HepG2 (cell line): Measurements from ENCODE around the gene CADM1. TPM values are rescaled to one million over a fixed set of nuclear protein-coding genes. Genes with fewer than 3 reads are reported as not detected.

Experiments used
- ATAC-seq: fragments of 200-7000 bp; cut with Tn5 transposase; 3 replicates; pipeline ENCODE4 v1.9.1; 2020; ENCODE audit warnings: mild to moderate bottlenecking, moderate library complexity
- BruUV-seq: library from RNA; stranded (reverse); fragments of 400-500 nt; replicated peaks from 2 replicates; lab custom pipeline; 2021; lab: Mats Ljungman, UMichigan
- CTCF ChIA-PET: fragments of 300-600 bp; formaldehyde crosslinking; extraction: SDS; loops from one replicate; lab custom pipeline; 2021; ENCODE audit warnings: low total read pairs, inconsistent platforms, low intra/inter-chr PET ratio; lab: Yijun Ruan, JAX
- POLR2A ChIA-PET: fragments of 350-600 bp; sonication (Branson Sonifier 250); formaldehyde crosslinking; loops from one replicate; lab custom pipeline; 2020; ENCODE audit warnings: antibody characterized with exemption, inconsistent platforms; lab: Yijun Ruan, JAX
- DNase-seq: peaks from one replicate; pipeline ENCODE4 v3.0.0-alpha.2; 2015; ENCODE audit warnings: low spot score
- FAIRE-seq: peaks from 3 replicates; lab custom pipeline; 2011; peaks lifted over from hg19 to GRCh38; lab: Jason Lieb, UNC
- H2AFZ ChIP-seq: one replicate; pipeline ENCODE4 v1.6.1; 2011; ENCODE audit warnings: low read length, inconsistent platforms
- H3K27ac ChIP-seq: fragments of 300-600 bp; 3 replicates; pipeline ENCODE4 v1.8.0; 2011; ENCODE audit warnings: mixed run types, mild to moderate bottlenecking, mixed read lengths, low read length, inconsistent platforms; ENCODE audit not compliant: insufficient read depth; ENCODE audit errors: extremely low read length
- H3K27me3 ChIP-seq, 2 experiments: fragments of 200-600 bp in 1 of 2; 2 replicates in 1 of 2; 3 replicates in 1 of 2; pipeline versions ENCODE4 v1.6.0 to v1.8.0; 2011; ENCODE audit warnings: low read length in 2 of 2, mild to moderate bottlenecking in 2 of 2, moderate library complexity in 2 of 2, inconsistent platforms in 1 of 2; ENCODE audit not compliant: insufficient read depth in 2 of 2, control insufficient read depth in 1 of 2
- H3K36me3 ChIP-seq, 2 experiments: fragments of 200-600 bp in 1 of 2; replicated peaks in 1 of 2; 2 replicates in 1 of 2; 3 replicates in 1 of 2; pipeline versions ENCODE4 v1.5.1 to v1.8.0; 2011; ENCODE audit warnings: low read length in 2 of 2, inconsistent platforms in 1 of 2; ENCODE audit not compliant: insufficient read depth in 2 of 2, control insufficient read depth in 1 of 2
- H3K4me1 ChIP-seq: 2 replicates; pipeline ENCODE4 v1.5.1; 2012; ENCODE audit warnings: low read length, inconsistent platforms; ENCODE audit not compliant: insufficient read depth
- H3K4me2 ChIP-seq: 2 replicates; pipeline ENCODE4 v1.6.0; 2011; ENCODE audit warnings: low read depth, low read length, inconsistent platforms
- H3K4me3 ChIP-seq, 3 experiments: fragments of 200-600 bp in 1 of 3; sonication (generic), shearing (Covaris generic) in 1 of 3; replicated peaks in 1 of 3; 2 replicates each; pipeline ENCODE4 v1.5.1; 2011 to 2016; ENCODE audit warnings: low read length in 3 of 3, inconsistent platforms in 2 of 3, low read depth in 2 of 3, mild to moderate bottlenecking in 2 of 3, control low read depth in 1 of 3, mixed read lengths in 1 of 3; ENCODE audit not compliant: insufficient read depth in 1 of 3
- H3K79me2 ChIP-seq: one replicate; pipeline ENCODE4 v1.6.1; 2011; ENCODE audit warnings: low read length, inconsistent platforms; ENCODE audit not compliant: insufficient read depth
- H3K9ac ChIP-seq: 2 replicates; pipeline ENCODE4 v1.6.0; 2011; ENCODE audit warnings: mild to moderate bottlenecking, low read depth, low read length, inconsistent platforms; ENCODE audit not compliant: insufficient read depth
- H3K9me3 ChIP-seq: 2 replicates; pipeline ENCODE4 v1.5.1; 2012; ENCODE audit warnings: mild to moderate bottlenecking, low read length
- H4K20me1 ChIP-seq: 2 replicates; pipeline ENCODE4 v1.6.0; 2011; ENCODE audit warnings: inconsistent platforms, mild to moderate bottlenecking, low read length, moderate library complexity; ENCODE audit not compliant: insufficient read depth
- AGO2 ChIP-seq: fragments of 200-400 bp; formaldehyde crosslinking; optimal IDR thresholded peaks from 2 replicates; pipeline ENCODE3; 2017; ENCODE audit warnings: mild to moderate bottlenecking, low read depth, low read length, moderate library complexity
- ARHGAP35 ChIP-seq: sonication (generic); formaldehyde crosslinking; IDR thresholded peaks from 2 replicates; pipeline ENCODE4 v1.9.0; 2022; ENCODE audit warnings: mild to moderate bottlenecking, inconsistent platforms, moderate library complexity, missing genetic modification reagents, borderline replicate concordance
- HCFC1 ChIP-seq: fragments of 150-350 bp; IDR thresholded peaks from 2 replicates; pipeline ENCODE4 v1.6.1; 2014; ENCODE audit warnings: low read depth, low read length
- MED8 ChIP-seq: sonication (generic); formaldehyde crosslinking; IDR thresholded peaks from 2 replicates; pipeline ENCODE4 v1.8.1; 2023; ENCODE audit warnings: mild to moderate bottlenecking, missing genetic modification reagents; ENCODE audit not compliant: insufficient replicate concordance
- RBFOX2 ChIP-seq: fragments of 200-400 bp; formaldehyde crosslinking; IDR thresholded peaks from 2 replicates; pipeline ENCODE4 v1.6.1; 2017; ENCODE audit warnings: low read depth, mild to moderate bottlenecking, low read length
- RFX5 ChIP-seq: IDR thresholded peaks from 2 replicates; pipeline ENCODE4 v1.6.1; 2011; ENCODE audit warnings: low read depth, low read length, improper control_type of control experiment
- SP1 ChIP-seq, 2 experiments: fragments of 450-650 bp in 1 of 2; sonication (generic) in 1 of 2; formaldehyde crosslinking in 1 of 2; IDR thresholded peaks; 2 replicates each; pipeline versions ENCODE4 v1.4.0 to v1.6.1; 2016 to 2020; ENCODE audit warnings: missing genetic modification reagents in 1 of 2
- WGBS: methylation state at CpG from one replicate; pipeline ENCODE4 v1.1.6; 2017; ENCODE audit warnings: low lambda C conversion rate; 5-methylcytosine and 5-hydroxymethylcytosine counted together
- in situ Hi-C: cut with HindIII; loops from 2 replicates; pipeline ENCODE4 v1.10.0; 2017; ENCODE audit warnings: low pct_unique_long_range_greater_than_20kb; ENCODE audit not compliant: extremely low pct_ligation_motif_present
- intact Hi-C: fragments of 100-400 bp; cut with micrococcal nuclease; formaldehyde crosslinking; loops from one replicate; pipeline ENCODE4 v1.10.0; 2022; ENCODE audit not compliant: unreplicated experiment
- polyA plus RNA-seq, 8 experiments: library from polyadenylated mRNA; depleted of rRNA in 3 of 8; stranded (reverse) in 7 of 8; unstranded in 1 of 8; fragments of >200 nt; fragmentation: Illumina TruSeq in 4 of 8; extraction: Trizol in 4 of 8; gene quantifications; 2 replicates each; pipeline versions ENCODE4 v1.2.1 to v1.2.3, GENCODE V29; 2011 to 2016; ENCODE audit warnings: low read depth in 4 of 8, missing spikeins in 1 of 8, mixed read lengths in 1 of 8; ENCODE audit not compliant: insufficient read depth in 1 of 8
- total RNA-seq, 5 experiments: library from RNA; depleted of rRNA; stranded (reverse); fragments of >200 nt; fragmentation: Illumina TruSeq; extraction: Trizol; gene quantifications; 2 replicates each; pipeline ENCODE4 v1.2.3, GENCODE V29; 2016; ENCODE audit warnings: low read depth in 1 of 5
- TF ChIP-seq, protein P1 (sequence below), 2 experiments: sonication (generic) in 1 of 2; formaldehyde crosslinking in 1 of 2; IDR thresholded peaks; 2 replicates each; pipeline versions ENCODE4 v1.4.0 to v1.6.1; 2018 to 2020; ENCODE audit warnings: missing genetic modification reagents in 2 of 2, borderline replicate concordance in 1 of 2, low read depth in 1 of 2, mild to moderate bottlenecking in 1 of 2, missing biosample characterization in 1 of 2
- TF ChIP-seq, protein P2 (sequence below): sonication (generic); formaldehyde crosslinking; IDR thresholded peaks from 2 replicates; pipeline ENCODE4 v1.8.1; 2023; ENCODE audit warnings: missing genetic modification reagents, inconsistent platforms, borderline replicate concordance
- TF ChIP-seq, protein P3 (sequence below): sonication (generic); formaldehyde crosslinking; IDR thresholded peaks from 2 replicates; pipeline ENCODE4 v1.5.0; 2020; ENCODE audit warnings: missing genetic modification reagents

CADM1 gene
- total and polyA plus RNA-seq, 2 of the 13 experiments (the other 11 are each of a cell fraction or from before 2014, with no cell fraction given) = 71.3 to 122 TPM

DNA sequence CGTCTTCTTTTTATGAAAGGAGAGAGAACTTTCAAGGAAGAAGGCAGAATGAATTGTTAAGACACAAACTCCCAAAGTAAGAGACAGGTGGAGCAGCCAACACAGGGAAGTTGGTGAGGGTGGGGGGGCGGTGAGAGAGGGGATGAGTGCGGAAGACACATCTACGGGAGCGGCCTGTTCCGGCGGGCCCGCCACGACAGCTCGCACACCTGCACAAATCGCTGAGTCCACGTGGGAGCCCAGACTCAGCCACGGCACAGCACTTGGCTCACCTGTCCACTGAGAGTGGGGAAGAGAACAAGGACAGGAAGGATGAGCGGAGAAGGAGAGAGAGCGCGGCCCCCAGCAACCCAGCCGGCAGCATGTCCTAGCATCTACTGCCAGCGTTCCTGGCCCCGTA lies 331.1 kb downstream of the CADM1 start:
- peak; percentile 36 for TF ChIP-seq AGO2
- TF ChIP-seq, protein P1, sequence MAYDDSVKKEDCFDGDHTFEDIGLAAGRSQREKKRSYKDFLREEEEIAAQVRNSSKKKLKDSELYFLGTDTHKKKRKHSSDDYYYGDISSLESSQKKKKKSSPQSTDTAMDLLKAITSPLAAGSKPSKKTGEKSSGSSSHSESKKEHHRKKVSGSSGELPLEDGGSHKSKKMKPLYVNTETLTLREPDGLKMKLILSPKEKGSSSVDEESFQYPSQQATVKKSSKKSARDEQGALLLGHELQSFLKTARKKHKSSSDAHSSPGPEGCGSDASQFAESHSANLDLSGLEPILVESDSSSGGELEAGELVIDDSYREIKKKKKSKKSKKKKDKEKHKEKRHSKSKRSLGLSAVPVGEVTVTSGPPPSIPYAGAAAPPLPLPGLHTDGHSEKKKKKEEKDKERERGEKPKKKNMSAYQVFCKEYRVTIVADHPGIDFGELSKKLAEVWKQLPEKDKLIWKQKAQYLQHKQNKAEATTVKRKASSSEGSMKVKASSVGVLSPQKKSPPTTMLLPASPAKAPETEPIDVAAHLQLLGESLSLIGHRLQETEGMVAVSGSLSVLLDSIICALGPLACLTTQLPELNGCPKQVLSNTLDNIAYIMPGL (CRISPR knock-in tag; IDR thresholded peaks at IDR 0.05; ENCODE audit: borderline replicate concordance in 1 of 2, low read depth in 1 of 2) = no peak
- H4K20me1 ChIP-seq = no peaks in the 10 kb centered on the region
- H3K9me3 ChIP-seq = no peaks in the 10 kb centered on the region
- no peak overlapping the region for H3K4me2 ChIP-seq
- ATAC-seq (no peak), FAIRE-seq (no peak), DNase-seq (no peak)
- H3K9ac ChIP-seq = no peak overlapping the region
- no peaks in the 10 kb centered on the region for H3K79me2 ChIP-seq
- H3K4me1 ChIP-seq = no peaks in the 10 kb centered on the region
- CTCF ChIA-PET = no interaction called here
- H3K27ac ChIP-seq = no peak overlapping the region
- WGBS = 87% methylated on average over 17 of the region's 19 CpGs
- H3K36me3 ChIP-seq = peaks cover 2 to 16% of the 10 kb centered on the region in 2 experiments; a peak in 3 of 5 replicates
- intact Hi-C loops = no loop called here
- H2AFZ ChIP-seq = no peak overlapping the region
- no peak overlapping the region for H3K4me3 ChIP-seq
- H3K27me3 ChIP-seq = no peaks in the 10 kb centered on the region
- in situ Hi-C loops = no loop called here
- POLR2A ChIA-PET = no interaction called here
- BruUV-seq = no TSS peak

DNA sequence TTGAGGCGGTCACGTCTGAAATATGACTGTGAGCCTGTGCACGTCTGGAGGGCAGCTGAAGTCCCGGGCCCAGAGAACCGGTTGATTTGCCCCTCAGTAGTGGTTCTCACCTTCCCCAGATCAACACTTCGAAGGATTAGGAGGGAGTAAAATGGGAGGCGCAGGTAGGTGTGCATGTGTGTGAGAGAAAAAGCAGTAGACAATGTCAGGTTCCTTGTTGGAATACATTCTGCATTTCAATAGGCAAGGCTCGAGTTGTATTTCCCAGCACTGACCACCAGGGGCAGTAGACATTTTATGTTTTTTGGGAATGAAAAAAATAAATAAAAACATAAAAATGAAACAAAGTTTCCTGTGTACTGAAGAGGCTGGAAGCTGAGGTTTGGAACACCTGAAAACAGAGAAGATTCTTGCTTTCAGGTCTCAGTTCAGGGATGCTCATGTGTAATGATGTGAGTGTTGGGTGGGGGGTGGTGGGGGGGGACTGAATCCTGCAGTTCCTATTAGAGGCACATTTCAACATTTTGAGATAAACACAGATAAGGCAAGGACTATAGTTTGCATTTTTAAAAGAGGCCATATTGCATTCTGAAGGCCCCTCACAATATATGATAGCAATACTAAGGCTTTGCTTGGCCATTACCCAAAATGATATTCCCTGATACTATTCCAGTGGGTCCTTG lies 333.9 kb downstream of the CADM1 start:
- ATAC-seq (peak; percentile 29; the same call in 1 of the 3 replicates), FAIRE-seq (no peak), DNase-seq (peak; percentile 18)
- CTCF ChIA-PET = no interaction called here
- Histone ChIP-seq H2AFZ (no peak overlapping the region), H3K79me2 (no peaks in the 10 kb centered on the region), H3K4me3 (no peak overlapping the region), H3K4me2 (no peak overlapping the region), H3K9me3 (no peaks in the 10 kb centered on the region), H4K20me1 (no peaks in the 10 kb centered on the region), H3K36me3 (peaks cover 2 to 10% of the 10 kb centered on the region in 2 experiments; a peak in 3 of 5 replicates), H3K9ac (no peak overlapping the region), H3K27ac (no peak overlapping the region), H3K4me1 (no peaks in the 10 kb centered on the region), H3K27me3 (0 out of 5 replicates have a peak, but pooled peaks cover 0 to 3% of the 10 kb centered on the region in 2 experiments)
- in situ Hi-C loops = no loop called here
- POLR2A ChIA-PET = no interaction called here
- WGBS = 60% methylated on average over 8 of the region's 8 CpGs
- no TSS peak for BruUV-seq
- intact Hi-C loops = no loop called here
- TF ChIP-seq, protein P2, sequence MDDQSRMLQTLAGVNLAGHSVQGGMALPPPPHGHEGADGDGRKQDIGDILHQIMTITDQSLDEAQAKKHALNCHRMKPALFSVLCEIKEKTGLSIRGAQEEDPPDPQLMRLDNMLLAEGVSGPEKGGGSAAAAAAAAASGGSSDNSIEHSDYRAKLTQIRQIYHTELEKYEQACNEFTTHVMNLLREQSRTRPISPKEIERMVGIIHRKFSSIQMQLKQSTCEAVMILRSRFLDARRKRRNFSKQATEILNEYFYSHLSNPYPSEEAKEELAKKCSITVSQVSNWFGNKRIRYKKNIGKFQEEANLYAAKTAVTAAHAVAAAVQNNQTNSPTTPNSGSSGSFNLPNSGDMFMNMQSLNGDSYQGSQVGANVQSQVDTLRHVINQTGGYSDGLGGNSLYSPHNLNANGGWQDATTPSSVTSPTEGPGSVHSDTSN (CRISPR knock-in tag) = no peak
- TF ChIP-seq ARHGAP35 (CRISPR knock-in tag) (no peak), RBFOX2 (no peak), RFX5 (no peak), MED8 (CRISPR knock-in tag) (no peak), SP1 (IDR thresholded peaks at IDR 0.05) (no peak), SP1 (CRISPR knock-in tag; IDR thresholded peaks at IDR 0.05) (no peak), HCFC1 (no peak)
- TF ChIP-seq, protein P3, sequence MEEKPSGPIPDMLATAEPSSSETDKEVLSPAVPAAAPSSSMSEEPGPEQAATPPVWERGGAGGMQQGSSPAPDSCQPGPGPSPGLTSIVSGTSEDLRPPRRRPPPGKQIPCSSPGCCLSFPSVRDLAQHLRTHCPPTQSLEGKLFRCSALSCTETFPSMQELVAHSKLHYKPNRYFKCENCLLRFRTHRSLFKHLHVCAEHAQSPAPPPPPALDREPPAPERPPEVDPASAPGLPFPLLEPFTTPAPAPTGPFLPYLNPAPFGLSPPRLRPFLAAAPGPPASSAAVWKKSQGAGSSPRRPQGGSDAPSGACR (CRISPR knock-in tag) = no peak
